Measurements from ENCODE around the gene UST.
A peak's percentile ranks its signal among the peaks of the same experiment; 100 is the strongest.
"Not testable (repeated sequence)": the region's sequence is repeated elsewhere in the genome, so short reads cannot be mapped to it uniquely, and the experiment has no call there.

Gene UST

GRCh38 chr6:148947621-148948444 is 201.0 kb downstream of the UST start:
- DNase-seq (ENCODE audit: low read depth) = peak; percentile 72

GRCh38 chr6:148951662-148952061 is 204.8 kb downstream of the UST start:
- no peak for DNase-seq (ENCODE audit: low read depth)

GRCh38 chr6:148952147-148953035 is 205.6 kb downstream of the UST start:
- no peak for DNase-seq (ENCODE audit: low read depth)

- no peak for DNase-seq (ENCODE audit: low read depth)
Observed at GRCh38 chr6:148954461-148954860, 207.6 kb downstream of the UST start.

- DNase-seq (ENCODE audit: low read depth) = no peak
Observed at GRCh38 chr6:148954934-148955333, 208.1 kb downstream of the UST start.

- no peak for DNase-seq (ENCODE audit: low read depth)
Observed at GRCh38 chr6:148955441-148955840, 208.6 kb downstream of the UST start.

- DNase-seq (ENCODE audit: low read depth) = not testable (repeated sequence)
Observed at GRCh38 chr6:148956163-148956562, 209.3 kb downstream of the UST start.

- no peak for DNase-seq (ENCODE audit: low read depth)
Observed at GRCh38 chr6:148957752-148958151, 210.9 kb downstream of the UST start.

- no peak for DNase-seq (ENCODE audit: low read depth)
Observed at GRCh38 chr6:148959008-148959407, 212.2 kb downstream of the UST start.

- DNase-seq (ENCODE audit: low read depth) = no peak
Observed at GRCh38 chr6:148959501-148959900, 212.7 kb downstream of the UST start.

GRCh38 chr6:148962854-148963515 is 216.2 kb downstream of the UST start:
- DNase-seq (ENCODE audit: low read depth) = no peak

- no peak for DNase-seq (ENCODE audit: low read depth)
Observed at GRCh38 chr6:148963738-148964137, 216.9 kb downstream of the UST start.

- no peak for DNase-seq (ENCODE audit: low read depth)
Observed at GRCh38 chr6:148964467-148964866, 217.6 kb downstream of the UST start.

- DNase-seq (ENCODE audit: low read depth) = no peak
Observed at GRCh38 chr6:148965287-148965686, 218.5 kb downstream of the UST start.

GRCh38 chr6:148967011-148967520 is 220.2 kb downstream of the UST start:
- no peak for DNase-seq (ENCODE audit: low read depth)

- no peak for DNase-seq (ENCODE audit: low read depth)
Observed at GRCh38 chr6:148967541-148967956, 220.7 kb downstream of the UST start.

GRCh38 chr6:148968771-148969602 is 222.2 kb downstream of the UST start:
- DNase-seq (ENCODE audit: low read depth) = no peak

- DNase-seq (ENCODE audit: low read depth) = no peak
Observed at GRCh38 chr6:148969603-148970061, 222.8 kb downstream of the UST start.

GRCh38 chr6:148971031-148971927 is 224.4 kb downstream of the UST start:
- no peak for DNase-seq (ENCODE audit: low read depth)

GRCh38 chr6:148972481-148972880 is 225.7 kb downstream of the UST start:
- DNase-seq (ENCODE audit: low read depth) = peak; percentile 20

Measured in activated T-cell treated with anti-CD3 and anti-CD28 coated beads for 1 hour (primary cell).